Body of pancreas (tissue), 4 donors: Measurements from ENCODE around the gene GPR17.

ENCODE experiments used
- POLR2A ChIP-seq, 3 donors: fragments of 450-650 bp; IDR thresholded peaks; one replicate each; pipeline ENCODE4 v1.6.1; 2016; ENCODE audit warnings: antibody characterized with exemption in 3 of 3, mild to moderate bottlenecking in 2 of 3
- TF ChIP-seq, protein P1 (sequence below), 7 experiments: fragments of 450-650 bp in 4 of 7; fragments of 200-600 bp in 3 of 7; sonication (generic) in 3 of 7; IDR thresholded peaks; one replicate each; pipeline ENCODE4 v1.5.1; 2016 to 2019; ENCODE audit warnings: antibody characterized with exemption in 7 of 7

- TF ChIP-seq POLR2A (IDR thresholded peaks at IDR 0.05), result no peak
- TF ChIP-seq, protein P1, sequence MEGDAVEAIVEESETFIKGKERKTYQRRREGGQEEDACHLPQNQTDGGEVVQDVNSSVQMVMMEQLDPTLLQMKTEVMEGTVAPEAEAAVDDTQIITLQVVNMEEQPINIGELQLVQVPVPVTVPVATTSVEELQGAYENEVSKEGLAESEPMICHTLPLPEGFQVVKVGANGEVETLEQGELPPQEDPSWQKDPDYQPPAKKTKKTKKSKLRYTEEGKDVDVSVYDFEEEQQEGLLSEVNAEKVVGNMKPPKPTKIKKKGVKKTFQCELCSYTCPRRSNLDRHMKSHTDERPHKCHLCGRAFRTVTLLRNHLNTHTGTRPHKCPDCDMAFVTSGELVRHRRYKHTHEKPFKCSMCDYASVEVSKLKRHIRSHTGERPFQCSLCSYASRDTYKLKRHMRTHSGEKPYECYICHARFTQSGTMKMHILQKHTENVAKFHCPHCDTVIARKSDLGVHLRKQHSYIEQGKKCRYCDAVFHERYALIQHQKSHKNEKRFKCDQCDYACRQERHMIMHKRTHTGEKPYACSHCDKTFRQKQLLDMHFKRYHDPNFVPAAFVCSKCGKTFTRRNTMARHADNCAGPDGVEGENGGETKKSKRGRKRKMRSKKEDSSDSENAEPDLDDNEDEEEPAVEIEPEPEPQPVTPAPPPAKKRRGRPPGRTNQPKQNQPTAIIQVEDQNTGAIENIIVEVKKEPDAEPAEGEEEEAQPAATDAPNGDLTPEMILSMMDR (IDR thresholded peaks at IDR 0.05), result no peak
Observed at GRCh38 chr2:127637725-127638252, 8.2 kb upstream of the GPR17 start.
